HEK293 (cell line): ENCODE data around the gene SH3BP4.

Experiments
- BCL11A ChIP-seq: fragments of 450-650 bp; formaldehyde crosslinking; IDR thresholded peaks from 2 replicates; pipeline ENCODE4 v1.5.1; 2016; ENCODE audit warnings: low read depth, missing biosample characterization, missing genetic modification characterization
- EGR2 ChIP-seq: fragments of 450-650 bp; formaldehyde crosslinking; IDR thresholded peaks from 2 replicates; pipeline ENCODE4 v1.5.1; 2016; ENCODE audit warnings: low read depth, missing biosample characterization, missing genetic modification characterization
- FEZF1 ChIP-seq: fragments of 450-650 bp; formaldehyde crosslinking; IDR thresholded peaks from 2 replicates; pipeline ENCODE4 v1.5.1; 2016; ENCODE audit warnings: missing biosample characterization, missing genetic modification characterization
- GFI1B ChIP-seq: fragments of 450-650 bp; formaldehyde crosslinking; IDR thresholded peaks from 2 replicates; pipeline ENCODE4 v1.5.1; 2016; ENCODE audit warnings: missing biosample characterization, missing genetic modification characterization
- GLI2 ChIP-seq: fragments of 450-650 bp; formaldehyde crosslinking; IDR thresholded peaks from 2 replicates; pipeline ENCODE4; 2017; ENCODE audit warnings: missing biosample characterization, missing genetic modification characterization, low read depth, borderline replicate concordance
- KLF10 ChIP-seq: fragments of 450-650 bp; IDR thresholded peaks from 2 replicates; pipeline ENCODE4 v1.5.1; 2018; ENCODE audit warnings: missing biosample characterization, mild to moderate bottlenecking, missing genetic modification characterization
- KLF8 ChIP-seq: fragments of 450-650 bp; formaldehyde crosslinking; IDR thresholded peaks from 2 replicates; pipeline ENCODE4 v1.5.1; 2016; ENCODE audit warnings: missing biosample characterization, missing genetic modification characterization
- KLF9 ChIP-seq: fragments of 450-650 bp; formaldehyde crosslinking; IDR thresholded peaks from 2 replicates; pipeline ENCODE4 v1.5.1; 2016; ENCODE audit warnings: missing biosample characterization, missing genetic modification characterization, low read depth
- MEIS1 ChIP-seq: sonication (generic); formaldehyde crosslinking; IDR thresholded peaks from 2 replicates; pipeline ENCODE4 v1.8.1; 2022; ENCODE audit warnings: missing genetic modification reagents, mild to moderate bottlenecking, borderline replicate concordance
- MZF1 ChIP-seq: fragments of 450-650 bp; formaldehyde crosslinking; IDR thresholded peaks from 2 replicates; pipeline ENCODE4 v1.5.1; 2017; ENCODE audit warnings: missing biosample characterization, missing genetic modification characterization, borderline replicate concordance
- RBAK ChIP-seq: fragments of 450-650 bp; formaldehyde crosslinking; IDR thresholded peaks from 2 replicates; pipeline ENCODE4 v1.5.1; 2016; ENCODE audit warnings: missing biosample characterization, missing genetic modification characterization
- SP3 ChIP-seq: fragments of 450-650 bp; formaldehyde crosslinking; IDR thresholded peaks from 2 replicates; pipeline ENCODE4 v1.5.1; 2016; ENCODE audit warnings: missing biosample characterization, missing genetic modification characterization
- TSHZ1 ChIP-seq: fragments of 450-650 bp; formaldehyde crosslinking; IDR thresholded peaks from 2 replicates; pipeline ENCODE4 v1.5.1; 2016; ENCODE audit warnings: missing biosample characterization, missing genetic modification characterization, borderline replicate concordance
- ZFP37 ChIP-seq: fragments of 450-650 bp; formaldehyde crosslinking; IDR thresholded peaks from 2 replicates; pipeline ENCODE4 v1.5.1; 2016; ENCODE audit warnings: missing biosample characterization, missing genetic modification characterization
- ZNF138 ChIP-seq: fragments of 450-650 bp; formaldehyde crosslinking; IDR thresholded peaks from 2 replicates; pipeline ENCODE4 v1.5.1; 2016; ENCODE audit warnings: missing biosample characterization, missing genetic modification characterization, borderline replicate concordance
- ZNF174 ChIP-seq: fragments of 450-650 bp; formaldehyde crosslinking; IDR thresholded peaks from 2 replicates; pipeline ENCODE4 v1.5.0; 2017; ENCODE audit warnings: missing biosample characterization, mild to moderate bottlenecking, missing genetic modification characterization
- ZNF221 ChIP-seq: fragments of 450-650 bp; formaldehyde crosslinking; IDR thresholded peaks from 2 replicates; pipeline ENCODE4 v1.5.1; 2017; ENCODE audit warnings: missing biosample characterization, missing genetic modification characterization, borderline replicate concordance
- ZNF248 ChIP-seq: fragments of 450-650 bp; formaldehyde crosslinking; IDR thresholded peaks from 2 replicates; pipeline ENCODE4 v1.5.1; 2017; ENCODE audit warnings: missing biosample characterization, missing genetic modification characterization
- ZNF26 ChIP-seq: fragments of 450-650 bp; formaldehyde crosslinking; IDR thresholded peaks from 2 replicates; pipeline ENCODE4 v1.5.1; 2016; ENCODE audit warnings: missing biosample characterization, missing genetic modification characterization
- ZNF335 ChIP-seq: fragments of 450-650 bp; formaldehyde crosslinking; conservative IDR thresholded peaks from 2 replicates; pipeline ENCODE4 v1.5.1; 2016; ENCODE audit warnings: missing biosample characterization, missing genetic modification characterization
- ZNF398 ChIP-seq: fragments of 450-650 bp; formaldehyde crosslinking; IDR thresholded peaks from 2 replicates; pipeline ENCODE4 v1.5.1; 2017; ENCODE audit warnings: missing biosample characterization, missing genetic modification characterization
- ZNF404 ChIP-seq: fragments of 450-650 bp; formaldehyde crosslinking; IDR thresholded peaks from 2 replicates; pipeline ENCODE4 v1.5.1; 2017; ENCODE audit warnings: missing biosample characterization, missing genetic modification characterization
- ZNF449 ChIP-seq: fragments of 450-650 bp; formaldehyde crosslinking; IDR thresholded peaks from 2 replicates; pipeline ENCODE4 v1.5.1; 2017; ENCODE audit warnings: missing biosample characterization, mild to moderate bottlenecking, missing genetic modification characterization, moderate library complexity
- ZNF510 ChIP-seq: fragments of 450-650 bp; formaldehyde crosslinking; IDR thresholded peaks from 2 replicates; pipeline ENCODE4 v1.5.1; 2018; ENCODE audit warnings: mild to moderate bottlenecking, missing genetic modification characterization, missing biosample characterization; ENCODE audit not compliant: insufficient replicate concordance
- ZNF513 ChIP-seq: fragments of 450-650 bp; IDR thresholded peaks from 2 replicates; pipeline ENCODE4 v1.5.1; 2018; ENCODE audit warnings: missing biosample characterization, missing genetic modification characterization
- ZNF580 ChIP-seq: fragments of 450-650 bp; formaldehyde crosslinking; IDR thresholded peaks from 2 replicates; pipeline ENCODE4 v1.5.1; 2016; ENCODE audit warnings: missing biosample characterization, missing genetic modification characterization
- ZNF600 ChIP-seq: fragments of 450-650 bp; formaldehyde crosslinking; IDR thresholded peaks from 2 replicates; pipeline ENCODE4 v1.5.1; 2016; ENCODE audit warnings: missing biosample characterization, missing genetic modification characterization
- ZNF623 ChIP-seq: fragments of 450-650 bp; formaldehyde crosslinking; IDR thresholded peaks from 2 replicates; pipeline ENCODE4 v1.5.1; 2016; ENCODE audit warnings: missing biosample characterization, missing genetic modification characterization
- ZNF658 ChIP-seq: fragments of 450-650 bp; formaldehyde crosslinking; IDR thresholded peaks from 2 replicates; pipeline ENCODE4; 2016; ENCODE audit warnings: missing biosample characterization, missing genetic modification characterization
- ZNF664 ChIP-seq: fragments of 450-650 bp; formaldehyde crosslinking; IDR thresholded peaks from 2 replicates; pipeline ENCODE4 v1.5.1; 2016; ENCODE audit warnings: missing biosample characterization, missing genetic modification characterization
- ZNF677 ChIP-seq: fragments of 450-650 bp; IDR thresholded peaks from 2 replicates; pipeline ENCODE4 v1.5.0; 2018; ENCODE audit warnings: missing biosample characterization, mild to moderate bottlenecking, missing genetic modification characterization, moderate library complexity

Gene SH3BP4

GRCh38 chr2:234969306-234970098, 17.7 kb downstream of the SH3BP4 start (continued):
- no peak for TF ChIP-seq MZF1 (tag by site-specific recombination)
- TF ChIP-seq ZNF335 (tag by site-specific recombination), result peak; percentile 64
- TF ChIP-seq FEZF1 (tag by site-specific recombination), result no peak
- TF ChIP-seq ZNF449, result no peak
- no peak for TF ChIP-seq GFI1B (tag by site-specific recombination)
- TF ChIP-seq ZNF664 (tag by site-specific recombination), result no peak
- no peak for TF ChIP-seq ZNF248
- no peak for TF ChIP-seq ZNF658 (tag by site-specific recombination)
- TF ChIP-seq SP3, result no peak
- TF ChIP-seq ZNF138 (tag by site-specific recombination), result no peak
- peak; percentile 59 for TF ChIP-seq KLF9
- no peak for TF ChIP-seq ZNF623 (tag by site-specific recombination)
- TF ChIP-seq ZNF513, result no peak
- TF ChIP-seq ZNF677 (tag by site-specific recombination), result no peak
- peak; percentile 29; the same call in 1 of the 2 replicates for TF ChIP-seq ZNF398 (tag by site-specific recombination)
- TF ChIP-seq KLF10, result no peak
- TF ChIP-seq ZNF580 (tag by site-specific recombination), result no peak
- TF ChIP-seq ZFP37 (tag by site-specific recombination), result no peak
- no peak for TF ChIP-seq ZNF26 (tag by site-specific recombination)
- TF ChIP-seq TSHZ1 (tag by site-specific recombination), result no peak
- no peak for TF ChIP-seq GLI2 (tag by site-specific recombination)
- TF ChIP-seq ZNF404 (tag by site-specific recombination), result no peak
- no peak for TF ChIP-seq RBAK (tag by site-specific recombination)
- TF ChIP-seq ZNF510 (tag by site-specific recombination), result no peak
- no peak for TF ChIP-seq ZNF221 (tag by site-specific recombination)
- no peak for TF ChIP-seq MEIS1 (CRISPR knock-in tag)
- TF ChIP-seq ZNF600 (tag by site-specific recombination), result peak; percentile 16
- TF ChIP-seq BCL11A (tag by site-specific recombination), result no peak
- no peak; the same call in 1 of the 2 replicates for TF ChIP-seq KLF8 (tag by site-specific recombination)
- TF ChIP-seq ZNF174 (tag by site-specific recombination), result no peak
- peak; percentile 44 for TF ChIP-seq EGR2 (tag by site-specific recombination)
